ENCODE data around the gene SERPINA1. TPM values are rescaled to one million over a fixed set of nuclear protein-coding genes. Genes with fewer than 3 reads are reported as not detected.
A peak's percentile ranks its signal among the peaks of the same experiment; 100 is the strongest.

Gene SERPINA1
- total RNA-seq, 8 experiments from 2014 or later = 0.22 to 1.9 (median 0.87) TPM; not detected in 1

DNA sequence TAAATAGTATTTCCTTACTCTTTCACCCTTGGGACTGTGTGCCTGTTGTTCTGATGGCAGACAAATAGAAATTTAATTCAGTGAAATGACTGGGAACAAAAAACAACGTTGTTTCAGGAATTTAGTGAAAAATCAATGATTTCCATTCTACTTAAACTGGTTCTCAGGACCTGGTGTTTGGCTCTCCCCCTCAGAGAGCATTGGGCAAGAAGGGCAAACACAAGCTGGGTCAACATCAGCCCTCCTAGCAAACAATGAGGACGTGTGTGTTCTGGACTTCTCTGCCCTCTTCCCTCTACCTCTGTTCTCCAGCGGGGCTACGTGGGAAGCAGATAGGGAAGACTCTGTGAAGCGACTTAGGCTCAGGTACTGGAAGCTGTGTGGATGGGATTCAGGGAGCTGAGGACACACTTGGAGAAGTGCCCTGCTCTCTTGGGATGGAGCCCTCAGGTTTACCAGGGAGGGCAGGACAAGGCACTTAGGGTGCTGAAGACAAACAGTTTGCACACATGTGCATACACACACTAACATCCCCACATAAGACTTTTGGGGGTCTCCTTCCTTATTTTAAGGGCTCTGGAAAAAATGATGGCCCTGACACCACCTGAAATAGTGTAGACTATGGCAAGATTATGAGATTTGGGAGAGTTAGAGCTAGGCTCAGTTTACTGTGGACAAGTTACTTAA lies 7.6 kb upstream of the SERPINA1 start:
- in situ Hi-C loops (cut with MboI; ENCODE audit: low pct_unique_long_range_greater_than_20kb in 2 of 9, low sequenced_read_pairs in 9 of 9, unreplicated experiment in 9 of 9) = no loop called here
- peak in 3 of 8 experiments; percentile 48 to 81 (median 66) for ATAC-seq (replicated peaks in 6 of 8)
- H3K4me3 ChIP-seq = no peak overlapping the region
- 33 to 75% (median 61%) methylated on average over 1 to 4 of the region's 5 CpGs; no CpG with 5 or more reads in 4 of the 10 experiments for WGBS, 10 experiments
- peaks cover 41 to 42% of the 10 kb centered on the region in 2 donors for H3K4me1 ChIP-seq (replicated peaks in 1 of 2)
- no peak overlapping the region for H3K27ac ChIP-seq

- no peak overlapping the region for H3K27ac ChIP-seq
- in situ Hi-C loops (cut with MboI; ENCODE audit: low pct_unique_long_range_greater_than_20kb in 2 of 9, low sequenced_read_pairs in 9 of 9, unreplicated experiment in 9 of 9) = no loop called here
- H3K4me1 ChIP-seq (replicated peaks in 1 of 2) = peaks cover 36 to 38% of the 10 kb centered on the region in 2 donors
- 57 to 100% (median 94%) methylated on average over 1 to 4 of the region's 4 CpGs; no CpG with 5 or more reads in 1 of the 10 experiments for WGBS, 10 experiments
- ATAC-seq (replicated peaks in 6 of 8) = peak in 2 of 8 experiments; percentile 35 to 54
- H3K4me3 ChIP-seq = no peak overlapping the region
Measured at GRCh38 chr14:94395282-94395887, 7.0 kb upstream of the SERPINA1 start.

DNA sequence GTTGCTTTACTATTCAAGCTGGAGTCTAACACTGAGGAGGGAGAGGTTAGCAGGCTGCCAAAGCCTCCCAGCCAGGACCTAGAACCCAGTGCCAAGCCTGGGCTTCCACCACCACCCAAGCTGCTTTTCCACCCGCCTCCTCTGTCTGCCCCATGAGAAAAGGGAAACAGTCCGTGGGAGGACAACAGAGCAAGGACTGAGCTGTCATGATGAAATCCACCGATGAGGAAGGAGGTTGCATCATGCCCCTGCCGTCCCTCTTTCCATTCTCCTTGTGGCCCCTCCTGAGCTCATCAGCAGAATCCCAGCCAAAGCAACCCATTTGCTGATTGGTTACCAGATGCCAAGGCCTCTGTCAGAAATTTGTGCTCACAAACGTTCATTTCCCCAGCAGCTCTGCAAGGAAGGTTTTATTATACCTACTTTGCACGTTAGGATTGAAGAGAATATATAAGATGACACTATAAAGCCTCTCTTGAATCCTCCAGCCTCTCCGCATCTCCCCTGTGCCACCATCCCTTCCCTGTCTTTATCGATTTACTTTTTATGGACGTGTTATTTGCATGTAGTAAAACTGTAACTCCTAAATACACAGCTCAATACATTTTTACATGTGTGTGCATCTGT lies 6.3 kb upstream of the SERPINA1 start:
- Histone ChIP-seq H3K27ac (no peak overlapping the region), H3K4me1 (replicated peaks in 1 of 2) (peaks cover 29 to 31% of the 10 kb centered on the region in 2 donors), H3K4me3 (no peak overlapping the region)
- in situ Hi-C loops (cut with MboI; ENCODE audit: low pct_unique_long_range_greater_than_20kb in 2 of 9, low sequenced_read_pairs in 9 of 9, unreplicated experiment in 9 of 9) = no loop called here
- whole genome bisulfite sequencing, 10 experiments = 24 to 83% (median 65%) methylated on average over 1 to 8 of the region's 9 CpGs; no CpG with 5 or more reads in 1 of the 10 experiments
- peak in 2 of 8 experiments; percentile 27 to 28 for ATAC-seq (replicated peaks in 6 of 8)

GRCh38 chr14:94394025-94394493 lies 5.7 kb upstream of the SERPINA1 start:
- no peak overlapping the region for H3K27ac ChIP-seq
- H3K4me1 ChIP-seq (replicated peaks in 1 of 2) = peaks cover 24 to 28% of the 10 kb centered on the region in 2 donors
- WGBS, 10 experiments = 0 to 86% (median 72%) methylated on average over 1 to 6 of the region's 8 CpGs; no CpG with 5 or more reads in 3 of the 10 experiments
- in situ Hi-C loops (cut with MboI; ENCODE audit: low pct_unique_long_range_greater_than_20kb in 2 of 9, low sequenced_read_pairs in 9 of 9, unreplicated experiment in 9 of 9) = no loop called here
- no peak for ATAC-seq (replicated peaks in 6 of 8)
- H3K4me3 ChIP-seq = no peak overlapping the region

DNA sequence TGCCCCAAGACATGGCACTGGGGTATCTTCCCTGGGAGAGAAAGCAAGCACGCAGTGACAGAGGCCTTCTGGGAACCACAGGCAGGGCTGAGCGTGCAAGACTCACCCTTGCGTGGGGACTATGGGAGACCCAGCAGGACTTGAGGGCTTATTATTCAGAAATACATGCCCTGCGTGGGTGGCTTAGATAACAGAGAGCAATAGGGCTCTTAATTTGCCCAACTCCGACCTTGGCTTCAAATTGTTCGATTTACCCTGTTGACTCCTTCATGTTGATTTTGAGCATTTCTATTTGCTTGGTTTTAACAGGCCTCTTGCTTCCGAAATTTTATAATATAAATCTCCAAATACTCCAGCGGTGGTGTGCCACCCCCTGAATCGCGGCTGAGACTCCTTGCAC lies 5.1 kb upstream of the SERPINA1 start:
- in situ Hi-C loops (cut with MboI; ENCODE audit: low pct_unique_long_range_greater_than_20kb in 2 of 9, low sequenced_read_pairs in 9 of 9, unreplicated experiment in 9 of 9) = no loop called here
- WGBS, 10 experiments = 78 to 100% (median 93%) methylated on average over 2 to 10 of the region's 10 CpGs
- Histone ChIP-seq H3K4me1 (replicated peaks in 1 of 2) (peaks cover 19 to 22% of the 10 kb centered on the region in 2 donors), H3K4me3 (no peak overlapping the region), H3K27ac (no peak overlapping the region)
- no peak for ATAC-seq (replicated peaks in 6 of 8)

GRCh38 chr14:94392510-94392935 lies 4.1 kb upstream of the SERPINA1 start:
- peak in 2 of 8 experiments; percentile 25 to 67 for ATAC-seq (replicated peaks in 6 of 8)
- in situ Hi-C loops (cut with MboI; ENCODE audit: low pct_unique_long_range_greater_than_20kb in 2 of 9, low sequenced_read_pairs in 9 of 9, unreplicated experiment in 9 of 9) = no loop called here
- Histone ChIP-seq H3K4me1 (replicated peaks in 1 of 2) (peaks cover 12 to 15% of the 10 kb centered on the region in 2 donors), H3K27ac (no peak overlapping the region), H3K4me3 (no peak overlapping the region)
- WGBS, 10 experiments = 60 to 100% (median 83%) methylated on average over 1 to 5 of the region's 5 CpGs; no CpG with 5 or more reads in 3 of the 10 experiments

GRCh38 chr14:94391281-94391975 lies 3.0 kb upstream of the SERPINA1 start:
- Histone ChIP-seq H3K4me1 (replicated peaks in 1 of 2) (peaks cover 3 to 7% of the 10 kb centered on the region in 2 donors), H3K4me3 (no peak overlapping the region), H3K27ac (no peak overlapping the region)
- in situ Hi-C loops (cut with MboI; ENCODE audit: low pct_unique_long_range_greater_than_20kb in 2 of 9, low sequenced_read_pairs in 9 of 9, unreplicated experiment in 9 of 9) = no loop called here
- 33 to 92% (median 80%) methylated on average over 1 to 7 of the region's 10 CpGs; no CpG with 5 or more reads in 5 of the 10 experiments for WGBS, 10 experiments
- no peak for ATAC-seq (replicated peaks in 6 of 8)

- ATAC-seq (replicated peaks in 6 of 8) = peak in 3 of 8 experiments; percentile 13 to 74 (median 26)
- WGBS, 10 experiments = 50 to 100% (median 85%) methylated on average over 1 to 6 of the region's 12 CpGs; no CpG with 5 or more reads in 5 of the 10 experiments
- Histone ChIP-seq H3K4me1 (replicated peaks in 1 of 2) (peaks cover 0 to 7% of the 10 kb centered on the region in 2 donors), H3K4me3 (no peak overlapping the region), H3K27ac (no peak overlapping the region)
- in situ Hi-C loops (cut with MboI; ENCODE audit: low pct_unique_long_range_greater_than_20kb in 2 of 9, low sequenced_read_pairs in 9 of 9, unreplicated experiment in 9 of 9) = no loop called here
Measured at GRCh38 chr14:94390372-94391086, 2.1 kb upstream of the SERPINA1 start.

GRCh38 chr14:94389731-94390371 lies 1.4 kb upstream of the SERPINA1 start:
- Histone ChIP-seq H3K27ac (no peak overlapping the region), H3K4me1 (replicated peaks in 1 of 2) (peaks cover 0 to 7% of the 10 kb centered on the region in 2 donors), H3K4me3 (no peak overlapping the region)
- WGBS, 10 experiments = 35 to 81% (median 60%) methylated on average over 2 to 3 of the region's 10 CpGs; no CpG with 5 or more reads in 7 of the 10 experiments
- peak in 1 of 8 experiments; percentile 9 for ATAC-seq (replicated peaks in 6 of 8)
- in situ Hi-C loops (cut with MboI; ENCODE audit: low pct_unique_long_range_greater_than_20kb in 2 of 9, low sequenced_read_pairs in 9 of 9, unreplicated experiment in 9 of 9) = no loop called here

GRCh38 chr14:94389104-94389469 lies 685 bp upstream of the SERPINA1 start:
- ATAC-seq (replicated peaks in 6 of 8) = no peak
- WGBS, 10 experiments = 80 to 83% (median 83%) methylated on average over 1 to 2 of the region's 5 CpGs; no CpG with 5 or more reads in 7 of the 10 experiments
- no peak overlapping the region for H3K27ac ChIP-seq
- no peak overlapping the region for H3K4me3 ChIP-seq
- in situ Hi-C loops (cut with MboI; ENCODE audit: low pct_unique_long_range_greater_than_20kb in 2 of 9, low sequenced_read_pairs in 9 of 9, unreplicated experiment in 9 of 9) = no loop called here
- peaks cover 0 to 7% of the 10 kb centered on the region in 2 donors for H3K4me1 ChIP-seq (replicated peaks in 1 of 2)

- H3K4me3 ChIP-seq = no peak overlapping the region
- H3K27ac ChIP-seq = no peak overlapping the region
- H3K4me1 ChIP-seq (replicated peaks in 1 of 2) = peaks cover 6 to 10% of the 10 kb centered on the region in 2 donors
- in situ Hi-C loops (cut with MboI; ENCODE audit: low pct_unique_long_range_greater_than_20kb in 2 of 9, low sequenced_read_pairs in 9 of 9, unreplicated experiment in 9 of 9) = no loop called here
- no peak for ATAC-seq (replicated peaks in 6 of 8)
- WGBS, 10 experiments = 40 to 100% (median 54%) methylated on average over 1 to 2 of the region's 6 CpGs; no CpG with 5 or more reads in 7 of the 10 experiments
Measured at GRCh38 chr14:94388027-94388383, 397 bp downstream of the SERPINA1 start.

Measured in motor neuron (in vitro differentiated cells).